B cell (primary cell): ENCODE data around the gene ARID4A. TPM values are rescaled to one million over a fixed set of nuclear protein-coding genes. Genes with fewer than 3 reads are reported as not detected.

ENCODE experiments used
- ATAC-seq: fragments of 200-7000 bp; cut with Tn5 transposase; one replicate; pipeline ENCODE4 v1.10.0; 2021; ENCODE audit warnings: low read depth, mild to moderate bottlenecking, moderate number of reproducible peaks, moderate library complexity
- CTCF ChIA-PET: fragments of 350-600 bp; sonication (Branson Sonifier 250); formaldehyde crosslinking; loops from one replicate; lab custom pipeline; 2021; ENCODE audit warnings: antibody characterized with exemption, inconsistent platforms; lab: Charles Lee
- POLR2A ChIA-PET: fragments of 350-600 bp; sonication (Branson Sonifier 250); formaldehyde crosslinking; loops from one replicate; lab custom pipeline; 2021; ENCODE audit warnings: antibody characterized with exemption; lab: Charles Lee
- DNase-seq: peaks from one replicate; pipeline ENCODE4 v3.0.0; 2013
- H2AFZ ChIP-seq: 2 replicates; pipeline ENCODE4 v1.6.1; 2012; ENCODE audit warnings: mild to moderate bottlenecking, low read depth, low read length; ENCODE audit not compliant: insufficient read depth, poor library complexity, severe bottlenecking
- H3K27ac ChIP-seq, 2 donors: 1 replicate in 1 of 2; 2 replicates in 1 of 2; pipeline ENCODE4 v1.5.1; 2012 to 2013; ENCODE audit warnings: low read length in 2 of 2, mild to moderate bottlenecking in 2 of 2, moderate library complexity in 1 of 2
- H3K27me3 ChIP-seq, 4 experiments: fragments of 200-600 bp in 1 of 4; sonication (generic) in 1 of 4; replicated peaks in 1 of 4; 1 replicate in 2 of 4; 2 replicates in 2 of 4; pipeline versions ENCODE4 v1.6.1 to v1.7.0; 2013 to 2016; ENCODE audit warnings: low read length in 3 of 4, mild to moderate bottlenecking in 2 of 4, mixed read lengths in 1 of 4, moderate library complexity in 1 of 4; ENCODE audit not compliant: insufficient read depth in 4 of 4, control insufficient read depth in 3 of 4; ENCODE audit errors: control extremely low read depth in 1 of 4
- H3K36me3 ChIP-seq, 2 experiments: replicated peaks in 1 of 2; 1 replicate in 1 of 2; 2 replicates in 1 of 2; pipeline versions ENCODE4 v1.6.1 to v1.7.1; 2013; ENCODE audit warnings: low read length in 1 of 2; ENCODE audit not compliant: insufficient read depth in 2 of 2, control insufficient read depth in 1 of 2; ENCODE audit errors: control extremely low read depth in 1 of 2, extremely low read depth in 1 of 2
- H3K4me1 ChIP-seq, 2 donors: fragments of 200-600 bp in 1 of 2; sonication (generic) in 1 of 2; 1 replicate in 1 of 2; 2 replicates in 1 of 2; pipeline versions ENCODE4 v1.5.1 to v1.6.1; 2013 to 2017; ENCODE audit warnings: low read length in 2 of 2; ENCODE audit not compliant: control insufficient read depth in 2 of 2, insufficient read depth in 2 of 2
- H3K4me2 ChIP-seq: replicated peaks from 2 replicates; pipeline ENCODE3; 2012; ENCODE audit warnings: mild to moderate bottlenecking, low read depth, low read length; ENCODE audit not compliant: poor library complexity, severe bottlenecking
- H3K4me3 ChIP-seq, 5 experiments: fragments of 200-600 bp in 1 of 5; sonication (generic) in 1 of 5; 1 replicate in 3 of 5; 2 replicates in 2 of 5; pipeline versions ENCODE4 v1.5.1 to v1.7.0; 2011 to 2016; ENCODE audit warnings: low read length in 4 of 5, mild to moderate bottlenecking in 4 of 5, low read depth in 2 of 5, control low read depth in 1 of 5, moderate library complexity in 1 of 5; ENCODE audit not compliant: insufficient read depth in 1 of 5; ENCODE audit errors: control extremely low read depth in 1 of 5, extremely low read depth in 1 of 5
- H3K79me2 ChIP-seq: fragments of 200-600 bp; sonication (generic); one replicate; pipeline ENCODE4 v1.6.0; 2016; ENCODE audit warnings: low read length; ENCODE audit not compliant: control insufficient read depth, insufficient read depth
- H3K9ac ChIP-seq: fragments of 200-600 bp; sonication (generic); 2 replicates; pipeline ENCODE4 v1.6.1; 2017; ENCODE audit warnings: mild to moderate bottlenecking, low read length, moderate library complexity
- H3K9me3 ChIP-seq, 3 donors: one replicate each; pipeline versions ENCODE4 v1.6.1 to v1.7.1; 2013; ENCODE audit warnings: low read length in 2 of 3; ENCODE audit not compliant: control insufficient read depth in 2 of 3, insufficient read depth in 1 of 3; ENCODE audit errors: control extremely low read depth in 1 of 3
- H4K20me1 ChIP-seq: 2 replicates; pipeline ENCODE4 v1.6.0; 2012; ENCODE audit warnings: mild to moderate bottlenecking, low read length; ENCODE audit not compliant: insufficient read depth, control insufficient read depth, poor library complexity, severe bottlenecking
- H3K27ac Mint-ChIP-seq: one replicate; pipeline ENCODE4 v1.8.0; 2021; ENCODE audit warnings: mixed read lengths
- H3K27me3 Mint-ChIP-seq: one replicate; pipeline ENCODE4 v1.8.0; 2021; ENCODE audit warnings: mixed read lengths
- H3K4me1 Mint-ChIP-seq: one replicate; pipeline ENCODE4 v1.8.0; 2021; ENCODE audit warnings: mixed read lengths
- H3K4me3 Mint-ChIP-seq: one replicate; pipeline ENCODE4 v1.8.0; 2021; ENCODE audit warnings: mixed read lengths
- H3K9me3 Mint-ChIP-seq: one replicate; pipeline ENCODE4 v1.8.0; 2022; ENCODE audit warnings: mixed read lengths; ENCODE audit not compliant: insufficient read depth
- EZH2 ChIP-seq: IDR thresholded peaks from 2 replicates; pipeline ENCODE4 v1.6.1; 2012; ENCODE audit warnings: borderline replicate concordance, low read depth, mild to moderate bottlenecking, moderate library complexity, low read length; ENCODE audit not compliant: insufficient read depth, poor library complexity, severe bottlenecking
- WGBS: methylation state at CpG from one replicate; pipeline ENCODE4 v1.1.5; 2013; ENCODE audit warnings: missing lambda C conversion rate; ENCODE audit not compliant: insufficient coverage; 5-methylcytosine and 5-hydroxymethylcytosine counted together
- intact Hi-C: fragments of 100-400 bp; cut with micrococcal nuclease; formaldehyde crosslinking; loops from one replicate; pipeline ENCODE4 v1.10.0; 2022
- polyA plus RNA-seq: library from polyadenylated mRNA; depleted of rRNA; stranded (reverse); fragments of >200 nt; gene quantifications from 2 replicates; pipeline ENCODE4 v1.2.3, GENCODE V29; 2012
- total RNA-seq, 2 donors: library from RNA; stranded (reverse); fragments of 120-200 nt in 1 of 2; gene quantifications; 1 replicate in 1 of 2; 2 replicates in 1 of 2; pipeline versions ENCODE4 v1.2.3 to v1.2.4, GENCODE V29; 2013 to 2022
- TF ChIP-seq, protein P1 (sequence below): fragments of 200-600 bp; IDR thresholded peaks from one replicate; pipeline ENCODE4 v1.8.0; 2022; ENCODE audit warnings: antibody characterized with exemption, mild to moderate bottlenecking

Gene ARID4A
- total and polyA plus RNA-seq, 2 donors (not counting 1 experiment from before 2014, with no cell fraction given) = 9.4 to 87.0 TPM

DNA sequence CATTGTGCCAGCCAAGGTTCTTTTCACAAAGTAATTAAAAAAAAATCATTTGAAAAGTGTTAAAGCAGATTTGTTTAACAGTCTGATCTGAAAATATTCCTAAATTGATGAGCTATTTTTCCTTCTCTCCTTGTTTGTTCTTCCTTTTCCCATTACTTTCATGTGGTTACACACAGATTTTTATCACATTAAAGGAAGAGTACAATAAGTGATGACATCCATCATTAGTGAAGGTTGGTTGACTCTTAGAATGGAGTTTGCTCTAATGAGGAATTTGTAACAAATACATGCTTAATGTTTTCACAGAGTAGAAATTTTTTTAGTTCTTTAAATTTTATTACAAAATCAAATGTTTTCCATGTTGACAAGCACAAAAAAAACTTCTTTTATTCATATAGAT lies 78.4 kb downstream of the ARID4A start:
- Histone ChIP-seq H3K4me3 (no peak overlapping the region), H3K4me2 (no peak overlapping the region), H4K20me1 (no peaks in the 10 kb centered on the region), H3K79me2 (no peaks in the 10 kb centered on the region), H3K9me3 (no peaks in the 10 kb centered on the region), H3K27me3 (no peaks in the 10 kb centered on the region), H2AFZ (no peak overlapping the region), H3K4me1 (no peaks in the 10 kb centered on the region), H3K9ac (no peak overlapping the region), H3K36me3 (peaks cover 3 to 31% of the 10 kb centered on the region in 2 experiments), H3K27ac (no peak overlapping the region)
- ATAC-seq (no peak), DNase-seq (no peak)
- TF ChIP-seq EZH2 = no peak
- TF ChIP-seq, protein P1, sequence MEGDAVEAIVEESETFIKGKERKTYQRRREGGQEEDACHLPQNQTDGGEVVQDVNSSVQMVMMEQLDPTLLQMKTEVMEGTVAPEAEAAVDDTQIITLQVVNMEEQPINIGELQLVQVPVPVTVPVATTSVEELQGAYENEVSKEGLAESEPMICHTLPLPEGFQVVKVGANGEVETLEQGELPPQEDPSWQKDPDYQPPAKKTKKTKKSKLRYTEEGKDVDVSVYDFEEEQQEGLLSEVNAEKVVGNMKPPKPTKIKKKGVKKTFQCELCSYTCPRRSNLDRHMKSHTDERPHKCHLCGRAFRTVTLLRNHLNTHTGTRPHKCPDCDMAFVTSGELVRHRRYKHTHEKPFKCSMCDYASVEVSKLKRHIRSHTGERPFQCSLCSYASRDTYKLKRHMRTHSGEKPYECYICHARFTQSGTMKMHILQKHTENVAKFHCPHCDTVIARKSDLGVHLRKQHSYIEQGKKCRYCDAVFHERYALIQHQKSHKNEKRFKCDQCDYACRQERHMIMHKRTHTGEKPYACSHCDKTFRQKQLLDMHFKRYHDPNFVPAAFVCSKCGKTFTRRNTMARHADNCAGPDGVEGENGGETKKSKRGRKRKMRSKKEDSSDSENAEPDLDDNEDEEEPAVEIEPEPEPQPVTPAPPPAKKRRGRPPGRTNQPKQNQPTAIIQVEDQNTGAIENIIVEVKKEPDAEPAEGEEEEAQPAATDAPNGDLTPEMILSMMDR = no peak
- intact Hi-C loops = no loop called here
- Mint-ChIP-seq H3K9me3 (no peaks in the 10 kb centered on the region), H3K4me3 (no peak overlapping the region), H3K27ac (no peak overlapping the region), H3K27me3 (no peaks in the 10 kb centered on the region), H3K4me1 (no peaks in the 10 kb centered on the region)
- ChIA-PET POLR2A (no interaction called here), CTCF (no interaction called here)

DNA sequence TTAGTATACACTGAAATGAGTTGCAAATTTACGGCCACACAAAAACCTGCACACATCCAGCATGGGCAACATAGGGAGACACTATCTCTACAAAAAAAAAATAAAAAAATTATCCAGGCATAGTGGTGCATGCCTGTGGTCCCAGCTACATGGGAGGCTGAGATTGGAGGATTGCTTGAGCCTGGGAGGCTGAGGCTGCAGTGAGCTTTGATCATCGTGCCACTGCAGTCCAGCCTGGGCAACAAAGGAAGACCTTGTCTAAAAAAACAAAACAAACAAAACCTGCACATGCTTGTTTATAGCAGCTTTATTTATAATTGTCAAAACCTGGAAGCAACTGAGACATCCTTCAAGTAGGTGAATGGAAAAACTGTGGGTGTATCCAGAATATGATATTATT lies 92.5 kb downstream of the ARID4A start:
- Mint-ChIP-seq H3K27me3 (no peaks in the 10 kb centered on the region), H3K4me1 (peaks cover 5% of the 10 kb centered on the region), H3K9me3 (no peaks in the 10 kb centered on the region), H3K27ac (no peak overlapping the region), H3K4me3 (no peak overlapping the region)
- Histone ChIP-seq H3K9me3 (no peaks in the 10 kb centered on the region), H3K27ac (no peak overlapping the region), H3K36me3 (no peaks in the 10 kb centered on the region), H3K4me1 (peaks cover 4 to 5% of the 10 kb centered on the region in 2 donors), H3K4me3 (no peak overlapping the region), H4K20me1 (no peaks in the 10 kb centered on the region), H3K4me2 (no peak overlapping the region), H2AFZ (no peak overlapping the region), H3K79me2 (no peaks in the 10 kb centered on the region), H3K9ac (no peak overlapping the region), H3K27me3 (no peaks in the 10 kb centered on the region)
- no peak for ATAC-seq
- ChIA-PET POLR2A (no interaction called here), CTCF (no interaction called here)
- DNase-seq = no peak
- TF ChIP-seq, protein P1 = no peak
- TF ChIP-seq EZH2 = no peak
- no CpG with 5 or more reads among the region's 2 CpGs for WGBS
- intact Hi-C loops = no loop called here
